ENCODE measurements around the gene PLXND1.

The PLXND1 gene

GRCh38 chr3:129585949-129586657 lies 20.4 kb downstream of the PLXND1 start:
- DNase-seq (ENCODE audit: low spot score): no peak

GRCh38 chr3:129584631-129585030 lies 21.8 kb downstream of the PLXND1 start:
- DNase-seq (ENCODE audit: low spot score): no peak

- DNase-seq (ENCODE audit: low spot score): no peak
Measured at GRCh38 chr3:129583289-129583688, 23.2 kb downstream of the PLXND1 start.

GRCh38 chr3:129582799-129583198 lies 23.7 kb downstream of the PLXND1 start:
- no peak for DNase-seq (ENCODE audit: low spot score)

GRCh38 chr3:129581623-129582022 lies 24.9 kb downstream of the PLXND1 start:
- no peak for DNase-seq (ENCODE audit: low spot score)

GRCh38 chr3:129579991-129580390 lies 26.5 kb downstream of the PLXND1 start:
- no peak for DNase-seq (ENCODE audit: low spot score)

- DNase-seq (ENCODE audit: low spot score): no peak
Measured at GRCh38 chr3:129577925-129578786, 28.3 kb downstream of the PLXND1 start.

- DNase-seq (ENCODE audit: low spot score): peak; percentile 54
Measured at GRCh38 chr3:129577366-129577765, 29.1 kb downstream of the PLXND1 start.

- DNase-seq (ENCODE audit: low spot score): no peak
Measured at GRCh38 chr3:129576514-129577352, 29.7 kb downstream of the PLXND1 start.

GRCh38 chr3:129575997-129576384 lies 30.5 kb downstream of the PLXND1 start:
- DNase-seq (ENCODE audit: low spot score): no peak

GRCh38 chr3:129575233-129575996 lies 31.1 kb downstream of the PLXND1 start:
- DNase-seq (ENCODE audit: low spot score): no peak

- DNase-seq (ENCODE audit: low spot score): no peak
Measured at GRCh38 chr3:129574206-129574605, 32.3 kb downstream of the PLXND1 start.

GRCh38 chr3:129573493-129573892 lies 33.0 kb downstream of the PLXND1 start:
- no peak for DNase-seq (ENCODE audit: low spot score)

- no peak for DNase-seq (ENCODE audit: low spot score)
Measured at GRCh38 chr3:129572603-129573002, 33.9 kb downstream of the PLXND1 start.

- DNase-seq (ENCODE audit: low spot score): no peak
Measured at GRCh38 chr3:129571605-129572547, 34.6 kb downstream of the PLXND1 start.

GRCh38 chr3:129569856-129570255 lies 36.6 kb downstream of the PLXND1 start:
- no peak for DNase-seq (ENCODE audit: low spot score)

- no peak for DNase-seq (ENCODE audit: low spot score)
Measured at GRCh38 chr3:129567939-129568338, 38.5 kb downstream of the PLXND1 start.

GRCh38 chr3:129567176-129567705 lies 39.2 kb downstream of the PLXND1 start:
- no peak for DNase-seq (ENCODE audit: low spot score)

- DNase-seq (ENCODE audit: low spot score): no peak
Measured at GRCh38 chr3:129565902-129566301, 40.6 kb downstream of the PLXND1 start.
